IMR-90 (cell line): ENCODE results near the gene CACNA1I.

Source experiments
- BHLHE40 ChIP-seq: fragments of 150-350 bp; IDR thresholded peaks from 2 replicates; pipeline ENCODE4 v1.6.1; 2016; ENCODE audit warnings: mild to moderate bottlenecking, low read depth, low read length
- CEBPB ChIP-seq: IDR thresholded peaks from 2 replicates; pipeline ENCODE4 v1.6.1; 2012; ENCODE audit warnings: low read depth, low read length, improper control_type of control experiment
- CHD1 ChIP-seq: IDR thresholded peaks from 2 replicates; pipeline ENCODE4 v1.6.1; 2012; ENCODE audit warnings: low read depth, low read length, improper control_type of control experiment
- CTCF ChIP-seq: conservative IDR thresholded peaks from 2 replicates; pipeline ENCODE4 v1.5.1; 2012; ENCODE audit warnings: mild to moderate bottlenecking, low read depth, low read length, improper control_type of control experiment
- ELK1 ChIP-seq: fragments of 150-350 bp; IDR thresholded peaks from 2 replicates; pipeline ENCODE4 v1.6.1; 2016; ENCODE audit warnings: low read depth, mild to moderate bottlenecking, low read length, moderate library complexity, borderline replicate concordance
- MAZ ChIP-seq: IDR thresholded peaks from 2 replicates; pipeline ENCODE4 v1.6.1; 2012; ENCODE audit warnings: low read depth, mild to moderate bottlenecking, low read length, improper control_type of control experiment, moderate library complexity, borderline replicate concordance
- POLR2A ChIP-seq: IDR thresholded peaks from 2 replicates; pipeline ENCODE4 v1.6.1; 2012; ENCODE audit warnings: mild to moderate bottlenecking, low read depth, low read length
- RAD21 ChIP-seq: IDR thresholded peaks from 2 replicates; pipeline ENCODE4 v1.6.1; 2012; ENCODE audit warnings: low read length, improper control_type of control experiment
- RCOR1 ChIP-seq: IDR thresholded peaks from 2 replicates; pipeline ENCODE4 v1.6.1; 2012; ENCODE audit warnings: mild to moderate bottlenecking, low read length, improper control_type of control experiment; ENCODE audit not compliant: insufficient replicate concordance
- RFX5 ChIP-seq: IDR thresholded peaks from 2 replicates; pipeline ENCODE4 v1.8.0; 2012; ENCODE audit warnings: low read depth, mild to moderate bottlenecking, low read length, moderate library complexity
- USF2 ChIP-seq: fragments of 150-350 bp; IDR thresholded peaks from 2 replicates; pipeline ENCODE4 v1.6.1; 2017; ENCODE audit warnings: mild to moderate bottlenecking, antibody characterized with exemption, low read length, low read depth

- no peak for TF ChIP-seq CTCF
- TF ChIP-seq CEBPB = no peak
- TF ChIP-seq USF2 = no peak
- no peak for TF ChIP-seq BHLHE40
- TF ChIP-seq POLR2A = no peak
- TF ChIP-seq CHD1 = no peak
- no peak for TF ChIP-seq RAD21
- no peak for TF ChIP-seq RCOR1
- no peak for TF ChIP-seq MAZ
- no peak for TF ChIP-seq ELK1
- TF ChIP-seq RFX5 = no peak
Measured at GRCh38 chr22:39577366-39577765, 6.8 kb downstream of the CACNA1I start.
